MM.1S (cell line): Measurements from ENCODE around the gene PLS3.

Source experiments
- EZH2 ChIP-seq: fragments of 300-600 bp; sonication (generic); optimal IDR thresholded peaks from 2 replicates; pipeline ENCODE3; 2017; ENCODE audit warnings: low read depth, mild to moderate bottlenecking, antibody characterized with exemption, low read length, mixed read lengths
- EZH2phosphoT487 ChIP-seq: fragments of 300-600 bp; sonication (generic); IDR thresholded peaks from 2 replicates; pipeline ENCODE4 v1.6.1; 2018; ENCODE audit warnings: antibody characterized with exemption, low read length
- TF ChIP-seq, protein P1 (sequence below): fragments of 300-600 bp; sonication (generic); IDR thresholded peaks from 2 replicates; pipeline ENCODE4 v1.5.1; 2016; ENCODE audit warnings: antibody characterized with exemption, low read length, mixed read lengths

DNA sequence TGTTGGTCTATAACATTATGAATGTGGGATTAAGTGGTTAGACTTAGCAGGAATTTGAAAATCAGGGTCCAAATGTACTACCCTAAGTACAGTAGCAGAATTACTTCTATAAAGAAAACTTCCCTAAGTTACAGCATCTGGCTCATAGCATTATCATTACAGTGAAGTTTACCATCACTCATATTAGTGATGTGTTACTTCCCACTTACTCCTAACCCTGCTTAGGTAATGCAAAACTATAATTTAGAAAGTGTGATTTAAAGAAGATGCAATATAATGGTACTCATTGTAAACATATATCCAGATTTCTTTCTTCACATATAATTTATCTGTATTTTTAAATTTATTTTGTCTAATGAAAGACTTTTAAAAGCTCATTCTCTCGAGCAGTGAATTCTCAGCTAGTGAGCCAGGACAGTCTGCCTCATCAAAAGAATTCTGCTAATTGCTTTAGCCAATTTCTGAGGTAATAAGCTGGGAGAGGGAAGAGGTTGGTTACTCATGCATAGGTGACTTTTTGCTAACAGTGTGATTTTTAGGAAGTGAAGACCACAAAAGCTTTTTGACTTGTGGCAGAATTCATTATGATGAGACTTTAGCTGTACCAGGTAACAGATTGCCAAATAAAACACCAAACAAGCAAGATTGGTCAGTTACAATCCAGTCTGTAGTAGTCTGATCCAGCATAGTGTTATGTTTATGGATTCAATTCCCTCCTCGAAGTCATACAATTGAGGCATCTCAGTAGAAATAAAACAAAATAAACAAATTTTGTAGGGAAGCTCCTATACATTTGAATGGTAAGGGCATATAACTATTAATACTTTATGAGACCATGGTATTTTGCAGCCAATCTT is 21.0 kb downstream of the PLS3 start:
- TF ChIP-seq, protein P1, sequence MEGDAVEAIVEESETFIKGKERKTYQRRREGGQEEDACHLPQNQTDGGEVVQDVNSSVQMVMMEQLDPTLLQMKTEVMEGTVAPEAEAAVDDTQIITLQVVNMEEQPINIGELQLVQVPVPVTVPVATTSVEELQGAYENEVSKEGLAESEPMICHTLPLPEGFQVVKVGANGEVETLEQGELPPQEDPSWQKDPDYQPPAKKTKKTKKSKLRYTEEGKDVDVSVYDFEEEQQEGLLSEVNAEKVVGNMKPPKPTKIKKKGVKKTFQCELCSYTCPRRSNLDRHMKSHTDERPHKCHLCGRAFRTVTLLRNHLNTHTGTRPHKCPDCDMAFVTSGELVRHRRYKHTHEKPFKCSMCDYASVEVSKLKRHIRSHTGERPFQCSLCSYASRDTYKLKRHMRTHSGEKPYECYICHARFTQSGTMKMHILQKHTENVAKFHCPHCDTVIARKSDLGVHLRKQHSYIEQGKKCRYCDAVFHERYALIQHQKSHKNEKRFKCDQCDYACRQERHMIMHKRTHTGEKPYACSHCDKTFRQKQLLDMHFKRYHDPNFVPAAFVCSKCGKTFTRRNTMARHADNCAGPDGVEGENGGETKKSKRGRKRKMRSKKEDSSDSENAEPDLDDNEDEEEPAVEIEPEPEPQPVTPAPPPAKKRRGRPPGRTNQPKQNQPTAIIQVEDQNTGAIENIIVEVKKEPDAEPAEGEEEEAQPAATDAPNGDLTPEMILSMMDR = no peak
- TF ChIP-seq EZH2 (no peak), EZH2phosphoT487 (no peak)
